ENCODE measurements around the gene PGA5. TPM values are rescaled to one million over a fixed set of nuclear protein-coding genes. Genes with fewer than 3 reads are reported as not detected.

The PGA5 gene
- polyA plus RNA-seq, 4 donors: 0.43 to 3.8 (median 0.72) TPM

- Histone ChIP-seq H3K4me1 (ENCODE audit: control insufficient read depth in 3 of 3, insufficient read depth in 2 of 3, low read depth in 1 of 3, low read length in 2 of 3) (peaks cover 0 to 32% (median 7%) of the 10 kb centered on the region in 3 donors), H3K9me3 (ENCODE audit: control insufficient read depth in 2 of 2, insufficient read depth in 1 of 2, low read depth in 1 of 2, low read length in 1 of 2) (no peaks in the 10 kb centered on the region), H3K36me3 (ENCODE audit: control insufficient read depth in 3 of 3, insufficient read depth in 2 of 3, low read depth in 1 of 3, low read length in 3 of 3) (peaks cover 0 to 9% (median 0%) of the 10 kb centered on the region in 3 donors), H3K27ac (ENCODE audit: low read depth in 1 of 3, low read length in 2 of 3) (no peak overlapping the region), H3K4me3 (ENCODE audit: low read depth in 1 of 3, low read length in 3 of 3) (no peak overlapping the region), H3K27me3 (ENCODE audit: control insufficient read depth in 3 of 3, insufficient read depth in 3 of 3, low read length in 3 of 3) (no peaks in the 10 kb centered on the region)
- peak; percentile 48 to 86 for DNase-seq
- FAIRE-seq: no peak
- 23 to 60% (median 38%) methylated on average over 6 of the region's 6 CpGs for WGBS, 3 donors
These were observed 26.5 kb downstream of the PGA5 start for GRCh38 chr11:61267437-61267841.

DNA sequence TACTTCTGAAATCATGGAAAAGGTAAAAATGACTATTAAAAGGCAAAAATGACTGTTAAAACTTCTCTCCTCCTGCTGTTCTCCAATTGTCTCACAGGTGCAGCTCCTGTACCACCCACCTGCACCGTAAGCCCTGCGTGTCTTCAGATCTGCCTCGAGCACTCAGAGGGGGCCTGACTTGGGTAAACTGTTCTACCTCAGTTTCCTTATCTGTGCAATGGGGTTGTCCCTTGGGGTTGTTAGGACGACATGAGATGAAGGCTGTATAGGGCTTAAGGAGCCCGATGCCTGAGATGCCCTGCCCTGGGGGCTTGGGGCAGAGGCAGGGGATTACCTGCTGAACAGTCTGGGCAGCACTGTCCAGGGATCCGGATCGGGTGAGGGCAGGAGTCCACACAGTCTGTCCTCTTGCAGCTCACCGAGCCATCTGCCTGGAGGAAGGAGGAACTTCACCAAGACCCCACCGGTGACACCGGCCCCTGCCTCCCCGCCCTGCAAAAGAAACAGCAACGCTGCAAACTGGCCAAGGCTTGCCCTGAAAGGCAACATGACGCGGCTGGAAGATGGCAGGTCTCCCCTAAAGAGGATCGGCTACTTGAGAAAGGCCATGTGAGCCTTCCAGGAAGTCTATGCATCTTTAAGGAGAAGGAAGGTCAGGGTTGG lies 27.7 kb downstream of the PGA5 start:
- no peak for DNase-seq
- Histone ChIP-seq H3K36me3 (ENCODE audit: control insufficient read depth in 3 of 3, insufficient read depth in 2 of 3, low read depth in 1 of 3, low read length in 3 of 3) (peaks cover 0 to 7% (median 0%) of the 10 kb centered on the region in 3 donors), H3K4me3 (ENCODE audit: low read depth in 1 of 3, low read length in 3 of 3) (no peak overlapping the region), H3K4me1 (ENCODE audit: control insufficient read depth in 3 of 3, insufficient read depth in 2 of 3, low read depth in 1 of 3, low read length in 2 of 3) (peaks cover 0 to 32% (median 7%) of the 10 kb centered on the region in 3 donors), H3K27ac (ENCODE audit: low read depth in 1 of 3, low read length in 2 of 3) (no peak overlapping the region), H3K27me3 (ENCODE audit: control insufficient read depth in 3 of 3, insufficient read depth in 3 of 3, low read length in 3 of 3) (no peaks in the 10 kb centered on the region), H3K9me3 (ENCODE audit: control insufficient read depth in 2 of 2, insufficient read depth in 1 of 2, low read depth in 1 of 2, low read length in 1 of 2) (no peaks in the 10 kb centered on the region)
- 92 to 94% (median 94%) methylated on average over 15 of the region's 15 CpGs for WGBS, 3 donors
- FAIRE-seq: no peak

- 77 to 88% (median 85%) methylated on average over 7 of the region's 7 CpGs for WGBS, 3 donors
- no peak for DNase-seq
These were observed 29.5 kb downstream of the PGA5 start for GRCh38 chr11:61270354-61271076.

GRCh38 chr11:61272731-61273130 lies 31.8 kb downstream of the PGA5 start:
- Histone ChIP-seq H3K4me1 (ENCODE audit: control insufficient read depth in 3 of 3, insufficient read depth in 2 of 3, low read depth in 1 of 3, low read length in 2 of 3) (peaks cover 0 to 1% (median 0%) of the 10 kb centered on the region in 3 donors), H3K36me3 (ENCODE audit: control insufficient read depth in 3 of 3, insufficient read depth in 2 of 3, low read depth in 1 of 3, low read length in 3 of 3) (peaks cover 0 to 23% (median 0%) of the 10 kb centered on the region in 3 donors), H3K27ac (ENCODE audit: low read depth in 1 of 3, low read length in 2 of 3) (no peak overlapping the region), H3K27me3 (ENCODE audit: control insufficient read depth in 3 of 3, insufficient read depth in 3 of 3, low read length in 3 of 3) (no peaks in the 10 kb centered on the region), H3K9me3 (ENCODE audit: control insufficient read depth in 2 of 2, insufficient read depth in 1 of 2, low read depth in 1 of 2, low read length in 1 of 2) (no peaks in the 10 kb centered on the region), H3K4me3 (ENCODE audit: low read depth in 1 of 3, low read length in 3 of 3) (no peak overlapping the region)
- DNase-seq (no peak), FAIRE-seq (no peak)
- WGBS, 3 donors: 76 to 90% (median 80%) methylated on average over 3 of the region's 3 CpGs

More at GRCh38 chr11:61270354-61271076, 29.5 kb downstream of the PGA5 start:
- no peak for FAIRE-seq
- H3K4me1 ChIP-seq (ENCODE audit: control insufficient read depth in 3 of 3, insufficient read depth in 2 of 3, low read depth in 1 of 3, low read length in 2 of 3): peaks cover 0 to 21% (median 0%) of the 10 kb centered on the region in 3 donors
- H3K36me3 ChIP-seq (ENCODE audit: control insufficient read depth in 3 of 3, insufficient read depth in 2 of 3, low read depth in 1 of 3, low read length in 3 of 3): peaks cover 0 to 13% (median 0%) of the 10 kb centered on the region in 3 donors
- H3K4me3 ChIP-seq (ENCODE audit: low read depth in 1 of 3, low read length in 3 of 3): no peak overlapping the region
- no peaks in the 10 kb centered on the region for H3K9me3 ChIP-seq (ENCODE audit: control insufficient read depth in 2 of 2, insufficient read depth in 1 of 2, low read depth in 1 of 2, low read length in 1 of 2)
- H3K27ac ChIP-seq (ENCODE audit: low read depth in 1 of 3, low read length in 2 of 3): no peak overlapping the region
- no peaks in the 10 kb centered on the region for H3K27me3 ChIP-seq (ENCODE audit: control insufficient read depth in 3 of 3, insufficient read depth in 3 of 3, low read length in 3 of 3)

GRCh38 chr11:61273178-61274078 lies 32.5 kb downstream of the PGA5 start:
- DNase-seq (peak in 1 of 2 donors; percentile 51), FAIRE-seq (no peak)
- Histone ChIP-seq H3K36me3 (ENCODE audit: control insufficient read depth in 3 of 3, insufficient read depth in 2 of 3, low read depth in 1 of 3, low read length in 3 of 3) (peaks cover 0 to 23% (median 0%) of the 10 kb centered on the region in 3 donors), H3K4me1 (ENCODE audit: control insufficient read depth in 3 of 3, insufficient read depth in 2 of 3, low read depth in 1 of 3, low read length in 2 of 3) (no peaks in the 10 kb centered on the region), H3K27me3 (ENCODE audit: control insufficient read depth in 3 of 3, insufficient read depth in 3 of 3, low read length in 3 of 3) (no peaks in the 10 kb centered on the region), H3K27ac (ENCODE audit: low read depth in 1 of 3, low read length in 2 of 3) (no peak overlapping the region), H3K4me3 (ENCODE audit: low read depth in 1 of 3, low read length in 3 of 3) (no peak overlapping the region), H3K9me3 (ENCODE audit: control insufficient read depth in 2 of 2, insufficient read depth in 1 of 2, low read depth in 1 of 2, low read length in 1 of 2) (no peaks in the 10 kb centered on the region)
- 49 to 73% (median 58%) methylated on average over 15 to 16 of the region's 16 CpGs for WGBS, 3 donors

GRCh38 chr11:61274084-61274483 lies 33.1 kb downstream of the PGA5 start:
- Histone ChIP-seq H3K4me3 (ENCODE audit: low read depth in 1 of 3, low read length in 3 of 3) (no peak overlapping the region), H3K27me3 (ENCODE audit: control insufficient read depth in 3 of 3, insufficient read depth in 3 of 3, low read length in 3 of 3) (no peaks in the 10 kb centered on the region), H3K27ac (ENCODE audit: low read depth in 1 of 3, low read length in 2 of 3) (no peak overlapping the region), H3K36me3 (ENCODE audit: control insufficient read depth in 3 of 3, insufficient read depth in 2 of 3, low read depth in 1 of 3, low read length in 3 of 3) (peaks cover 0 to 23% (median 0%) of the 10 kb centered on the region in 3 donors), H3K4me1 (ENCODE audit: control insufficient read depth in 3 of 3, insufficient read depth in 2 of 3, low read depth in 1 of 3, low read length in 2 of 3) (no peaks in the 10 kb centered on the region), H3K9me3 (ENCODE audit: control insufficient read depth in 2 of 2, insufficient read depth in 1 of 2, low read depth in 1 of 2, low read length in 1 of 2) (no peaks in the 10 kb centered on the region)
- 92 to 97% (median 96%) methylated on average over 4 of the region's 4 CpGs for WGBS, 3 donors
- no peak for DNase-seq
- FAIRE-seq: no peak

DNA sequence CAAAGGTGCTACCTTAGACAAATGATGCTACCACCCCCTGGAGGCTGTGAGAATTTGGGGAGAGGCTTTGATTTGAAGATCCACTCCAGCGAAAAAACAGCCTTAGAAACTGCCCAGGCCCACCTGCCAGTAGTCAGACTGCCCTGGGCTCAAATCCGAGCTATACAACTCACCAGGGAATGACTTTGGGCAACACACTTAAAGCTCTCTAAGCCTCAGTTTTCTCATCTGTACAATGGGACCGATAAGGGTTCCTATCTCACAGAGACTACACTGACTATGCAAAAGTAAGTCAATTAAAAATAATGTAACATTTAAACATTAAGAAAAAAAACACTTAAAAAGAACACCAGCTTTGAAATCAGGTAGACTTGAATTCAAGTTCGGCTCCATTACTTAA lies 34.2 kb downstream of the PGA5 start:
- Histone ChIP-seq H3K4me1 (ENCODE audit: control insufficient read depth in 3 of 3, insufficient read depth in 2 of 3, low read depth in 1 of 3, low read length in 2 of 3) (no peaks in the 10 kb centered on the region), H3K27ac (ENCODE audit: low read depth in 1 of 3, low read length in 2 of 3) (no peak overlapping the region), H3K4me3 (ENCODE audit: low read depth in 1 of 3, low read length in 3 of 3) (no peak overlapping the region), H3K9me3 (ENCODE audit: control insufficient read depth in 2 of 2, insufficient read depth in 1 of 2, low read depth in 1 of 2, low read length in 1 of 2) (no peaks in the 10 kb centered on the region), H3K27me3 (ENCODE audit: control insufficient read depth in 3 of 3, insufficient read depth in 3 of 3, low read length in 3 of 3) (no peaks in the 10 kb centered on the region), H3K36me3 (ENCODE audit: control insufficient read depth in 3 of 3, insufficient read depth in 2 of 3, low read depth in 1 of 3, low read length in 3 of 3) (peaks cover 0 to 25% (median 0%) of the 10 kb centered on the region in 3 donors)
- FAIRE-seq: no peak
- WGBS, 3 donors: 90 to 96% (median 91%) methylated on average over 4 of the region's 4 CpGs
- DNase-seq: no peak
